ENCODE measurements around the gene GABRB1.

GABRB1 gene

GRCh38 chr4:47050761-47051725 lies 19.7 kb downstream of the GABRB1 start:
- no peak for DNase-seq

DNA sequence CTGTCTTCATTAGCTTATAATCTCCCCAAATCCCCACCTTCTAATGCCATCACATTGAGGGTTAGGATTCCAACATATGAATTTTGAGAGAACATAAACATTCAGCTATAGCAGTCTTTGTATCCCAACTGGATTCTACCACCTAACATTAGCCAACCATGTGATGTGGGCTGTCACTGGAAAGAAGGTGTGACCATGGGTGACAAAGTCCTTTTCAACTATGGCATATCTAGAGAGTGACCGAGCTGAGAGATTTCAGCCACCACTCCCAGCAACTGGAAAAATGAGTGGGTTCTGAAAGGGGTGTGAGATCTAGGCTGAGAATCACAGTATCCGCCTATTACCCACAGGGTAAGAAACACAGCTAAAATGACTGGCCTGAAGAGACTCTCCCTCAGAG lies 22.1 kb downstream of the GABRB1 start:
- no peak for DNase-seq

DNA sequence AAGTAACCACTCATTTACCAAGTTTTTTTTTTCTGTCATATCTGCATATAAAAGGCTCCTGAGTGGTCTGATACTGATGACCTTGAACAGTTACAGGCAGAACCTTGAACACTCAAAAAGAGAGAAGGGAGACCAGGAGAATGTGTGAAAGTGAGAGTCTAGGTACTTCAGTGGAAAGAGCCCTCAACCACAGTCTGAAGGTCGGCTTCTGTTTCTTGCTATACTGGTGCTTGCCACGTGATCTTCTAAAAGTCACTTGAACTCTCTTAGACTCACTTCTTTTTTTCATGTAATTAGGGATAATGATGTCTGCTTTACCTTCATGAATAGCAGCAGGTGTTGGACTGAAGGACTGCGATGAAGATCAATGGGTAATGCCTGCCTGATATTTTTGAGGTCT lies 22.8 kb downstream of the GABRB1 start:
- no peak for DNase-seq

DNA sequence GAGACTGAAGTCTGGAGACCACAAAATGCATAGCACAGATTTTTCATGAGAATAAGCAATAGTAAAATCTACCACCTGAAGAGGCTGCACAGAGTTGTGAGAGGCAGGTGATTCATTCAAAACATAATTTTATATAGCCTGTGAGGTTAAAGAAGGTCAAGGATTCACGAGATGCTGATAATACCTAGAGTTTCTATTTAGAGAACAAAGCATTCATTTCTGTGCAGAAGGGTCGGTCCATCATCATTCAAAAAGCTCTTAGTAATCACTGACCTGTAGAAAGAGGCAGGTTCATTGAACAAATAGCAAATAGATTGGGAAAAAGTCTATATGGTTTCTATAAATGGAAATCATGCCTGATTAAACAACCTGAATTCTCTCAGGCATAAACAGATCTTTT lies 26.6 kb downstream of the GABRB1 start:
- DNase-seq: no peak

GRCh38 chr4:47060561-47060960 lies 29.2 kb downstream of the GABRB1 start:
- no peak for DNase-seq

GRCh38 chr4:47061435-47061834 lies 30.1 kb downstream of the GABRB1 start:
- no peak for DNase-seq

GRCh38 chr4:47065051-47065481 lies 33.7 kb downstream of the GABRB1 start:
- DNase-seq: no peak

- DNase-seq: no peak
These were observed 37.6 kb downstream of the GABRB1 start for GRCh38 chr4:47068986-47069385.

- DNase-seq: no peak
These were observed 40.6 kb downstream of the GABRB1 start for GRCh38 chr4:47071901-47072341.

GRCh38 chr4:47073647-47074046 lies 42.3 kb downstream of the GABRB1 start:
- DNase-seq: no peak

DNA sequence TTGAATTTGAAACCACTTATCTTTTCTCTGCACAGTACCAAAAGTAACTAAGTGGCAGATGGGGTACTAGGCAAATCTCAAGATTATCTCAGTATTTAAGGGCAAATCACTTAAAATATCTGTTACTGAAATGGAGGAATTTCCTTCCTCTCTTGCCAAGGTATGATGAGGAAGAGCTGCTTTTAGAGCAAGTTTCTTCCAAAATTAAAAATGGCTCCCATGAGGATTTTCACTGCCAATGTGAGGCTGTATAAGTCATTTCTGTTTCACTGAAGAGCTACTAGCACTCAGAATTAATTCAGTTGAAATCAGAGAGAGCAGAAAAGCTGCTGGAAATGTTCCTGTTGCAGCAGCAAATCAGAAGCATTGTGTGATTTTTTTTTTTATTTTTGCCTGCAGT lies 43.4 kb downstream of the GABRB1 start:
- no peak for DNase-seq

- no peak for DNase-seq
These were observed 43.9 kb downstream of the GABRB1 start for GRCh38 chr4:47075262-47075661.

- no peak for DNase-seq
These were observed 44.6 kb downstream of the GABRB1 start for GRCh38 chr4:47075919-47076318.

GRCh38 chr4:47084111-47084510 lies 52.7 kb downstream of the GABRB1 start:
- DNase-seq: no peak

- no peak for DNase-seq
These were observed 53.4 kb downstream of the GABRB1 start for GRCh38 chr4:47084795-47085194.

- DNase-seq: no peak
These were observed 56.9 kb downstream of the GABRB1 start for GRCh38 chr4:47088298-47088697.

DNA sequence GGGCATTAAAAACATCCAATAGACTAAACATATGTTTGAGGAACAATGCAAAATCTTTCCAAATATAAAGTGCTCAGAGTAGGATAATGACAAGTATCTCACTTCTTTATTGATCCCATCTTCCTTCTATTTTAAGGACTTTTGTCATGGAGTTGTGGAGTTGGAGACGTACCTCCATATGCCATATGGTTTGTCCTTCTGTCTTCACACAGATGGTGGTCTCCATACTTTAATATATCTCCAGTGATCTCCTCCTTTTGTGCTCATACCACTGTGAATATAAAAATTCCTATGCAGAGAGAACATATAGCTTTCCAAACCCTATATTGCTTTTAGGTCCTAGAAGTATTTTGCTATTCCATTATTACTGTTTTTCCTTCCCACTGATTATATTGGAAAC lies 64.5 kb downstream of the GABRB1 start:
- DNase-seq: no peak

GRCh38 chr4:47101453-47101852 lies 70.1 kb downstream of the GABRB1 start:
- no peak for DNase-seq

DNA sequence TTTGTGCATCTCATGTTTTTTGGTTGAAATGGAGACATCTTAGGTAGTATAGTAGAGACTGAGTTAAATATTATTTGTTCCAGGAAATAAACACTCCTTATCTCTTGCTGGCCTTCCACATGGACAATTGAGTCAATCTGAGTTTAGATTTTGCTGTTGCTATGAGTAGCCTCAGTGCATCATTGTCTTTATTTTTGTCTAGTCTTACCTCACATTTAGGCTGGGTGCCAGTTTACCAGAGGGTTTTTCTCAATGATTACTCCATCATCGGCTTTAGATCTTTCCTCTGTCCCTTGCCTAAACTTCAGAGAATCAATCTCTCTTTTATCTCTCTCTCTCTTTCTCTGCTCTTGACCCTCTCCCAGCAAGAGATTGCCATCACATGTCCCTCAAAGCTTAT lies 73.6 kb downstream of the GABRB1 start:
- no peak for DNase-seq

GRCh38 chr4:47106561-47106960 lies 75.2 kb downstream of the GABRB1 start:
- DNase-seq: no peak

GRCh38 chr4:47109379-47109778 lies 78.0 kb downstream of the GABRB1 start:
- DNase-seq: no peak

DNA sequence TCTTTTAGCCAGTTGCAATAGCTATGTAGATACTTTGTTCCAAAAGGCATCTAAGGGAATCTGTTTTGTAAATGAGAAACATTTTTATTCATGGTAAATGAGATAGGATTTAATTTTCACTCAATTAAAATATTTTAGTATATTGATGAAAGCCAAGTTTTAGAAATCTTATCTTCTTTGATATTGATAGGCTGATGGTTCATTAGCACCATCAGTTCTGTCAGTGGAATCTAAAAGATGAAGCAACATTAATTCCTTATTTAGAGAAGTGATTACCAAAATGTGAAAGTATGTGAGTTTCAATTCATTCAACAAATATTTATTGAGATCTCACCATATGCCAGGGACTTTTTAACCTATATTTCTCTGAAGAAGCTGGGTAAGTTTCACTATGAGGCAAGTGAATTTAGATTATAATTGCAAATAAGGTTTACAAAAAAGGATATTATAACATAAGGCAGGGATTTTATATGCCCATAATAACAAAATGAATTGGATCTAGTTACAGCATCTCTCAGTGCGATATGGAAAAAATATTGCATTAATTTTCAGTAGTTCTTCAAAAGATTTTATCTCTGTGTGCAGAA lies 79.3 kb downstream of the GABRB1 start:
- DNase-seq: no peak

DNA sequence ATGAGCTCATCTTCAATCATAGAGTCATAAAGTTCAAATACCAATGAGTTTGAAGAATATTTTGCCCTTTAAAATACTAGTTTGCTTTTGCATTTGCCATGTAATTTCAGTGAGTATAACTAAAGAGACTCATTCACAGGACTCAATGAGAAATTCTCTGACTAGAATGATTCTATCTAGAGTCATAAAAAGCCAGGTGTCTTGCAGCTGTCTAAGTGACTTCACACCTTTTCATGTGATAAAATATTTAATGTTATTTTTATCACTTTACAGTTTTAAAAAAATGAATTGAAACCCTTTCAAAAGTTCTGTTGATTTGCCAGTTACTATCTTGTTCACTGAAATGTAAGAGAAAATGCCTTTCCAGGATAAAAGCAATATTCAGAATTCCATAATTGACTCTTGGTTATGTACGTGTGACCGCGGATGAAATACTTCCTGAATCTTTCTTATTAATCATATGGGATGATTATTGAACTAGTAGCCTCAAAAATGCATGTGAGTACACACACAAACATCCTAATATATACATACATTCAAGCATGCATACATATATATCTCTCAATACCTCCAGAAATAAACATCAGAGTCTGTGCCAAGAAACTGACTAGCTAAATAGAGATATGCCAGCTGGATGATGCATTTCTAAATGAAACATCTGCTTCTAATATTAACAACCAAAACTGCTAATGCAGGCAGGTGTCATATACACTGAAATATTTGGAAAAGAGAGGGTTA lies 87.0 kb downstream of the GABRB1 start:
- DNase-seq: no peak

DNA sequence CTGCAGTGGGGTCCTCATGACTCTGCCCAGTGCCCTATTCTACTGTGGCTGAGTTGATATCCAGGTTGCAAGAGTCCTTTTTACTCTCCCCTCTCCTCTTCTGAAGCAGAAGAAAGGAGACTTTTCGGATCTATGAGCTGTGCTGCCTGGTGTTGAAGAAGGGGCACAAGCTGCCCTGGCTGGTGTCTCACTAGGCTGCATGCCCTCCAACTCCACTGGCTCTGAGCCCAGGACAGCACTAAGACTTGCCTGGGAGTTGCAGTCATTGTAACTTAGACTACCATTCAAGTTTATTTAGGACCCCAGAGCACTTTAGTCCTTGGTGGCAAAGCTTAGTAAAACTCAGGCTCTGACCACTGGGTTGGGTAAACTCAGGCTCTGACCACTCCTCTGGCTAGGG lies 89.4 kb downstream of the GABRB1 start:
- no peak for DNase-seq
